Non-pigmented ciliary epithelial cell (primary cell): Measurements from ENCODE around the gene GJB6.

Experiments
- DNase-seq: peaks from one replicate; pipeline ENCODE4 v3.0.0-alpha.2; 2010; ENCODE audit warnings: low read depth

GJB6 gene

GRCh38 chr13:20186771-20187170 lies 45.3 kb downstream of the GJB6 start:
- no peak for DNase-seq

GRCh38 chr13:20185366-20186056 lies 46.6 kb downstream of the GJB6 start:
- no peak for DNase-seq

GRCh38 chr13:20182231-20182846 lies 49.8 kb downstream of the GJB6 start:
- peak; percentile 38 for DNase-seq

- no peak for DNase-seq
Observed at GRCh38 chr13:20181188-20181587, 50.9 kb downstream of the GJB6 start.

- DNase-seq: no peak
Observed at GRCh38 chr13:20178156-20178555, 54.0 kb downstream of the GJB6 start.

GRCh38 chr13:20177049-20177831 lies 54.9 kb downstream of the GJB6 start:
- no peak for DNase-seq

- no peak for DNase-seq
Observed at GRCh38 chr13:20175907-20176652, 56.0 kb downstream of the GJB6 start.

GRCh38 chr13:20175406-20175794 lies 56.7 kb downstream of the GJB6 start:
- no peak for DNase-seq

- peak; percentile 61 for DNase-seq
Observed at GRCh38 chr13:20174656-20175405, 57.3 kb downstream of the GJB6 start.

GRCh38 chr13:20173116-20173746 lies 58.9 kb downstream of the GJB6 start:
- no peak for DNase-seq
